Nephron progenitor cell (in vitro differentiated cells): Measurements from ENCODE around the gene LRP1B.

ENCODE experiments used
- DNase-seq: peaks from one replicate; pipeline ENCODE4 v3.0.0; 2021
- H3K27ac Mint-ChIP-seq: 2 replicates; pipeline ENCODE4 v1.8.0; 2021; ENCODE audit warnings: mild to moderate bottlenecking, moderate library complexity, mixed read lengths
- H3K27me3 Mint-ChIP-seq: 2 replicates; pipeline ENCODE4 v1.8.0; 2021; ENCODE audit warnings: mild to moderate bottlenecking, low read depth, mixed read lengths; ENCODE audit not compliant: poor library complexity
- H3K36me3 Mint-ChIP-seq: 2 replicates; pipeline ENCODE4 v1.8.0; 2021; ENCODE audit warnings: low read depth, mixed read lengths
- H3K4me1 Mint-ChIP-seq: 2 replicates; pipeline ENCODE4 v1.8.0; 2021; ENCODE audit warnings: mixed read lengths
- H3K4me3 Mint-ChIP-seq: 2 replicates; pipeline ENCODE4 v1.8.0; 2021; ENCODE audit warnings: mild to moderate bottlenecking, moderate library complexity, mixed read lengths
- H3K9me3 Mint-ChIP-seq: 2 replicates; pipeline ENCODE4 v1.8.0; 2021; ENCODE audit warnings: mild to moderate bottlenecking, moderate library complexity, mixed read lengths
- CTCF ChIP-seq: fragments of 200-600 bp; sonication (generic); IDR thresholded peaks from 2 replicates; pipeline ENCODE4 v1.5.0; 2021; ENCODE audit warnings: antibody characterized with exemption

LRP1B gene

GRCh38 chr2:141386168-141386567 lies 744.6 kb downstream of the LRP1B start:
- Mint-ChIP-seq H3K36me3 (no peaks in the 10 kb centered on the region), H3K9me3 (no peaks in the 10 kb centered on the region), H3K4me3 (no peak overlapping the region), H3K27ac (no peak overlapping the region), H3K27me3 (no peaks in the 10 kb centered on the region), H3K4me1 (no peaks in the 10 kb centered on the region)
- TF ChIP-seq CTCF, result no peak
- no peak for DNase-seq

GRCh38 chr2:141384676-141385075 lies 746.1 kb downstream of the LRP1B start:
- Mint-ChIP-seq H3K36me3 (no peaks in the 10 kb centered on the region), H3K27ac (no peak overlapping the region), H3K4me3 (no peak overlapping the region), H3K4me1 (peaks cover 8% of the 10 kb centered on the region), H3K27me3 (no peaks in the 10 kb centered on the region), H3K9me3 (no peaks in the 10 kb centered on the region)
- TF ChIP-seq CTCF, result no peak
- DNase-seq, result no peak

GRCh38 chr2:141381946-141382345 lies 748.9 kb downstream of the LRP1B start:
- Mint-ChIP-seq H3K4me3 (no peak overlapping the region), H3K9me3 (peaks cover 12% of the 10 kb centered on the region), H3K4me1 (peaks cover 8% of the 10 kb centered on the region), H3K36me3 (peaks cover 7% of the 10 kb centered on the region), H3K27ac (no peak overlapping the region), H3K27me3 (no peaks in the 10 kb centered on the region)
- TF ChIP-seq CTCF, result no peak
- no peak for DNase-seq

GRCh38 chr2:141380008-141380979 lies 750.5 kb downstream of the LRP1B start:
- Mint-ChIP-seq H3K9me3 (peaks cover 12% of the 10 kb centered on the region), H3K27me3 (no peaks in the 10 kb centered on the region), H3K4me1 (peaks cover 8% of the 10 kb centered on the region), H3K36me3 (peaks cover 7% of the 10 kb centered on the region), H3K4me3 (no peak overlapping the region), H3K27ac (peak overlapping the region; percentile 58)
- no peak for DNase-seq
- TF ChIP-seq CTCF, result no peak

- Mint-ChIP-seq H3K27me3 (peaks cover 2% of the 10 kb centered on the region), H3K4me1 (no peaks in the 10 kb centered on the region), H3K4me3 (no peak overlapping the region), H3K36me3 (no peaks in the 10 kb centered on the region), H3K9me3 (no peaks in the 10 kb centered on the region), H3K27ac (no peak overlapping the region)
- TF ChIP-seq CTCF, result no peak
- no peak for DNase-seq
Observed at GRCh38 chr2:141364821-141365220, 766.0 kb downstream of the LRP1B start.

- no peak for DNase-seq
- TF ChIP-seq CTCF, result no peak
- no peak overlapping the region for H3K27ac Mint-ChIP-seq
- no peaks in the 10 kb centered on the region for H3K4me1 Mint-ChIP-seq
- H3K27me3 Mint-ChIP-seq, result peaks cover 2% of the 10 kb centered on the region
- no peaks in the 10 kb centered on the region for H3K9me3 Mint-ChIP-seq
- H3K4me3 Mint-ChIP-seq, result no peak overlapping the region
- H3K36me3 Mint-ChIP-seq, result no peaks in the 10 kb centered on the region
Observed at GRCh38 chr2:141362311-141362710, 768.5 kb downstream of the LRP1B start.
